H9 (cell line): ENCODE measurements around the gene RAB3GAP2. TPM values are rescaled to one million over a fixed set of nuclear protein-coding genes. Genes with fewer than 3 reads are reported as not detected.

Source experiments
- DNase-seq: peaks from one replicate; pipeline ENCODE4 v3.0.0-alpha.2; 2017
- H2AFZ ChIP-seq: one replicate; pipeline ENCODE4 v1.6.1; 2013; ENCODE audit warnings: mild to moderate bottlenecking, low read length, control low read depth, moderate library complexity
- H2AK5ac ChIP-seq: 2 replicates; pipeline ENCODE4 v1.6.1; 2013; ENCODE audit warnings: low read length, control low read depth, mixed read lengths; ENCODE audit not compliant: insufficient read length
- H2BK120ac ChIP-seq: one replicate; pipeline ENCODE4 v1.6.1; 2013; ENCODE audit warnings: low read depth, mild to moderate bottlenecking, low read length, control low read depth, inconsistent platforms; ENCODE audit not compliant: poor library complexity, severe bottlenecking
- H2BK12ac ChIP-seq: 2 replicates; pipeline ENCODE4 v1.6.1; 2013; ENCODE audit warnings: low read length, control low read depth, mixed read lengths, low read depth; ENCODE audit not compliant: insufficient read length
- H2BK15ac ChIP-seq: 2 replicates; pipeline ENCODE4 v1.6.1; 2013; ENCODE audit warnings: low read depth, low read length, control low read depth
- H2BK20ac ChIP-seq: one replicate; pipeline ENCODE4 v1.6.1; 2013; ENCODE audit warnings: low read depth, mild to moderate bottlenecking, low read length, control low read depth, inconsistent platforms; ENCODE audit not compliant: poor library complexity, severe bottlenecking
- H2BK5ac ChIP-seq: 2 replicates; pipeline ENCODE4 v1.6.1; 2013; ENCODE audit warnings: low read length, control low read depth, mixed read lengths; ENCODE audit not compliant: insufficient read length
- H3K14ac ChIP-seq: 2 replicates; pipeline ENCODE4 v1.6.1; 2013; ENCODE audit warnings: low read length, control low read depth; ENCODE audit not compliant: insufficient read depth
- H3K18ac ChIP-seq: 2 replicates; pipeline ENCODE4 v1.6.1; 2013; ENCODE audit warnings: low read depth, mild to moderate bottlenecking, mixed read lengths, low read length, control low read depth; ENCODE audit not compliant: insufficient read length
- H3K23ac ChIP-seq: 2 replicates; pipeline ENCODE4 v1.6.1; 2013; ENCODE audit warnings: low read length, control low read depth, mixed read lengths, low read depth; ENCODE audit not compliant: insufficient read length
- H3K23me2 ChIP-seq: 2 replicates; pipeline ENCODE4 v1.6.1; 2013; ENCODE audit warnings: low read depth, mild to moderate bottlenecking, mixed read lengths, low read length, control low read depth; ENCODE audit not compliant: insufficient read length, poor library complexity, severe bottlenecking
- H3K27ac ChIP-seq: 2 replicates; pipeline ENCODE4 v1.5.1; 2013; ENCODE audit warnings: low read length, control low read depth, mixed read lengths, low read depth; ENCODE audit not compliant: insufficient read length
- H3K27me3 ChIP-seq: 2 replicates; pipeline ENCODE4 v1.6.1; 2013; ENCODE audit warnings: low read length, control low read depth, inconsistent platforms; ENCODE audit not compliant: insufficient read depth
- H3K4ac ChIP-seq: 2 replicates; pipeline ENCODE4 v1.6.1; 2013; ENCODE audit warnings: low read depth, mild to moderate bottlenecking, control low read depth, inconsistent platforms, low read length, moderate library complexity
- H3K4me1 ChIP-seq: 2 replicates; pipeline ENCODE4 v1.6.1; 2013; ENCODE audit warnings: low read length, control low read depth, inconsistent platforms; ENCODE audit not compliant: insufficient read depth
- H3K4me2 ChIP-seq: 2 replicates; pipeline ENCODE4 v1.6.1; 2013; ENCODE audit warnings: low read length, control low read depth, mixed read lengths; ENCODE audit not compliant: insufficient read length, insufficient read depth
- H3K56ac ChIP-seq: 2 replicates; pipeline ENCODE4 v1.6.1; 2013; ENCODE audit warnings: low read depth, mild to moderate bottlenecking, mixed read lengths, low read length, control low read depth; ENCODE audit not compliant: insufficient read length
- H3K79me1 ChIP-seq: 2 replicates; pipeline ENCODE4 v1.6.1; 2013; ENCODE audit warnings: low read depth, mild to moderate bottlenecking, moderate library complexity, low read length, control low read depth, inconsistent platforms; ENCODE audit not compliant: insufficient read depth, poor library complexity, severe bottlenecking
- H3K79me2 ChIP-seq: 2 replicates; pipeline ENCODE4 v1.6.1; 2013; ENCODE audit warnings: low read length, control low read depth, inconsistent platforms; ENCODE audit not compliant: insufficient read depth
- H3K9ac ChIP-seq: 2 replicates; pipeline ENCODE4 v1.6.1; 2013; ENCODE audit warnings: low read length, control low read depth, mixed read lengths; ENCODE audit not compliant: insufficient read length; ENCODE audit errors: extremely low read depth
- H3K9me3 ChIP-seq: one replicate; pipeline ENCODE4 v1.6.1; 2013; ENCODE audit warnings: low read depth, low read length, inconsistent platforms; ENCODE audit not compliant: control insufficient read depth
- H3T11ph ChIP-seq: one replicate; pipeline ENCODE4 v1.6.1; 2013; ENCODE audit warnings: mild to moderate bottlenecking, low read length, control low read depth, inconsistent platforms
- H4K20me1 ChIP-seq: one replicate; pipeline ENCODE4 v1.6.1; 2013; ENCODE audit not compliant: control insufficient read depth, insufficient read length, insufficient read depth
- H4K5ac ChIP-seq: 2 replicates; pipeline ENCODE4 v1.6.1; 2013; ENCODE audit warnings: low read depth, mild to moderate bottlenecking, mixed read lengths, low read length, control low read depth; ENCODE audit not compliant: insufficient read length
- H4K8ac ChIP-seq: replicated peaks from 2 replicates; pipeline ENCODE4 v1.6.1; 2013; ENCODE audit warnings: low read length, control low read depth, mixed read lengths, low read depth; ENCODE audit not compliant: insufficient read length
- H4K91ac ChIP-seq: 2 replicates; pipeline ENCODE4 v1.6.1; 2013; ENCODE audit warnings: low read depth, mild to moderate bottlenecking, moderate library complexity, mixed read lengths, low read length, control low read depth; ENCODE audit not compliant: insufficient read length
- H3K27ac Mint-ChIP-seq, 3 experiments: 2 replicates in 2 of 3; 3 replicates in 1 of 3; pipeline ENCODE4 v1.8.0; 2020 to 2021; ENCODE audit warnings: mixed read lengths in 3 of 3, mild to moderate bottlenecking in 1 of 3, moderate library complexity in 1 of 3
- H3K27me3 Mint-ChIP-seq: 2 replicates; pipeline ENCODE4 v1.8.0; 2021; ENCODE audit warnings: low read depth, mild to moderate bottlenecking, moderate library complexity, mixed read lengths
- H3K36me3 Mint-ChIP-seq, 3 experiments: 2 replicates in 2 of 3; 3 replicates in 1 of 3; pipeline ENCODE4 v1.8.0; 2020 to 2021; ENCODE audit warnings: low read depth in 3 of 3, mixed read lengths in 3 of 3; ENCODE audit not compliant: insufficient read depth in 1 of 3
- H3K4me1 Mint-ChIP-seq, 2 experiments: 2 replicates each; pipeline ENCODE4 v1.8.0; 2020; ENCODE audit warnings: mixed read lengths in 2 of 2
- H3K4me3 Mint-ChIP-seq, 2 experiments: 2 replicates in 1 of 2; 3 replicates in 1 of 2; pipeline ENCODE4 v1.8.0; 2020 to 2021; ENCODE audit warnings: mild to moderate bottlenecking in 2 of 2, mixed read lengths in 2 of 2, moderate library complexity in 1 of 2
- H3K9me3 Mint-ChIP-seq, 2 experiments: 2 replicates in 1 of 2; 3 replicates in 1 of 2; pipeline ENCODE4 v1.8.0; 2020; ENCODE audit warnings: mild to moderate bottlenecking in 2 of 2, mixed read lengths in 2 of 2, moderate library complexity in 1 of 2
- WGBS: extraction: QIAGEN DNeasy Blood & Tissue Kit; methylation state at CpG from one replicate; pipeline ENCODE4 v1.1.7; 2013; ENCODE audit warnings: missing lambda C conversion rate, low lambda C conversion rate, mixed read lengths; ENCODE audit not compliant: insufficient read length; ENCODE audit errors: extremely low coverage; 5-methylcytosine and 5-hydroxymethylcytosine counted together
- total RNA-seq: library from RNA; stranded (reverse); gene quantifications from 2 replicates; pipeline ENCODE4 v1.2.1, GENCODE V29; 2021
- TF ChIP-seq, protein P1 (sequence below): fragments of 200-600 bp; sonication (generic); conservative IDR thresholded peaks from 3 replicates; pipeline ENCODE4 v1.8.0; 2021; ENCODE audit warnings: antibody characterized with exemption, mild to moderate bottlenecking

The RAB3GAP2 gene
- total RNA-seq, 1 experiment from 2014 or later, result 48.3 TPM

DNA sequence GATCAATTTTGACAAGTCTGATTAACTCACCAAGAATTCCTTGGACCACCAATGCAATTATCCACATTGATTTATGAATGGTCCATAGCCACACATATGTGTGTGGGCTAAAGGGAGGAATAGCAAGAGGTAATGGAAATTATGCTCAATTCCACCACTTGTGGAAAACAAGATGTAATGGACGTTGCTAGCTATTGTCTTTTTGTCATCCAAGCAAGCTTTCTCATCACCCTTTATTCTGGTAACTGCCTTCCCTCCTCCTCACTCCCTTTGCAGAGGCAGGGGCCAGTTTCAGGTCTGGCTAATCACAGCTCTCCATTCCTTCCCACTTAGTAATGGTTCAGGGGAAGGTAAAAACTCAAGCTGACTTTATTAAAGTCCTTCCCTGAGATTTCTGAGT is 24.7 kb upstream of the RAB3GAP2 start:
- no peak for DNase-seq
- H4K91ac ChIP-seq, result no peak overlapping the region
- TF ChIP-seq, protein P1, sequence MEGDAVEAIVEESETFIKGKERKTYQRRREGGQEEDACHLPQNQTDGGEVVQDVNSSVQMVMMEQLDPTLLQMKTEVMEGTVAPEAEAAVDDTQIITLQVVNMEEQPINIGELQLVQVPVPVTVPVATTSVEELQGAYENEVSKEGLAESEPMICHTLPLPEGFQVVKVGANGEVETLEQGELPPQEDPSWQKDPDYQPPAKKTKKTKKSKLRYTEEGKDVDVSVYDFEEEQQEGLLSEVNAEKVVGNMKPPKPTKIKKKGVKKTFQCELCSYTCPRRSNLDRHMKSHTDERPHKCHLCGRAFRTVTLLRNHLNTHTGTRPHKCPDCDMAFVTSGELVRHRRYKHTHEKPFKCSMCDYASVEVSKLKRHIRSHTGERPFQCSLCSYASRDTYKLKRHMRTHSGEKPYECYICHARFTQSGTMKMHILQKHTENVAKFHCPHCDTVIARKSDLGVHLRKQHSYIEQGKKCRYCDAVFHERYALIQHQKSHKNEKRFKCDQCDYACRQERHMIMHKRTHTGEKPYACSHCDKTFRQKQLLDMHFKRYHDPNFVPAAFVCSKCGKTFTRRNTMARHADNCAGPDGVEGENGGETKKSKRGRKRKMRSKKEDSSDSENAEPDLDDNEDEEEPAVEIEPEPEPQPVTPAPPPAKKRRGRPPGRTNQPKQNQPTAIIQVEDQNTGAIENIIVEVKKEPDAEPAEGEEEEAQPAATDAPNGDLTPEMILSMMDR, result no peak
- no peak overlapping the region for H2BK12ac ChIP-seq
- H2BK15ac ChIP-seq, result no peak overlapping the region
- no peaks in the 10 kb centered on the region for H3K36me3 Mint-ChIP-seq
- H3K18ac ChIP-seq, result no peak overlapping the region
- H3K79me2 ChIP-seq, result no peaks in the 10 kb centered on the region
- no peak overlapping the region for H3K14ac ChIP-seq
- H3K4me1 ChIP-seq, result peaks cover 2% of the 10 kb centered on the region; the same call in 1 of the 2 replicates
- H4K5ac ChIP-seq, result no peak overlapping the region
- H3K9ac ChIP-seq, result no peak overlapping the region
- no peak overlapping the region for H4K8ac ChIP-seq
- H3K4me1 Mint-ChIP-seq, result peaks cover 32 to 34% of the 10 kb centered on the region in 2 experiments
- no peak overlapping the region for H3K23ac ChIP-seq
- H3K27me3 Mint-ChIP-seq, result no peaks in the 10 kb centered on the region
- no peak overlapping the region for H3K4ac ChIP-seq
- H4K20me1 ChIP-seq, result no peaks in the 10 kb centered on the region
- no peak overlapping the region for H2BK20ac ChIP-seq
- no peak overlapping the region for H3K4me2 ChIP-seq
- no peaks in the 10 kb centered on the region for H3K79me1 ChIP-seq
- no peak overlapping the region for H3K27ac ChIP-seq
- no peak overlapping the region for H2BK5ac ChIP-seq
- H2BK120ac ChIP-seq, result no peak overlapping the region
- H3K9me3 ChIP-seq, result no peaks in the 10 kb centered on the region
- no CpG with 5 or more reads among the region's 1 CpG for WGBS
- H3K27me3 ChIP-seq, result no peaks in the 10 kb centered on the region
- H3K4me3 Mint-ChIP-seq, result no peak overlapping the region
- no peak overlapping the region for H2AK5ac ChIP-seq
- H3T11ph ChIP-seq, result no peak overlapping the region
- no peak overlapping the region for H2AFZ ChIP-seq
- no peak overlapping the region for H3K56ac ChIP-seq
- no peaks in the 10 kb centered on the region for H3K23me2 ChIP-seq
- H3K9me3 Mint-ChIP-seq, result no peaks in the 10 kb centered on the region; a peak in 1 of 5 replicates
- H3K27ac Mint-ChIP-seq, result no peak overlapping the region
